Ovary (tissue), 9 donors: ENCODE measurements around the gene COX8A. TPM values are rescaled to one million over a fixed set of nuclear protein-coding genes. Genes with fewer than 3 reads are reported as not detected.

Source experiments
- DNase-seq, 5 donors: peaks; one replicate each; pipeline ENCODE4 v3.0.0-alpha.2; 2019 to 2020
- H3K27ac ChIP-seq, 2 donors: fragments of 200-600 bp; one replicate each; pipeline versions ENCODE4 v1.5.1 to v1.8.0; 2019 to 2022
- H3K27me3 ChIP-seq: fragments of 200-600 bp; one replicate; pipeline ENCODE4 v1.8.0; 2022
- H3K36me3 ChIP-seq: fragments of 200-600 bp; sonication (generic); one replicate; pipeline ENCODE4 v1.5.1; 2019
- H3K4me1 ChIP-seq: one replicate; pipeline ENCODE4 v1.8.1; 2013; ENCODE audit warnings: mild to moderate bottlenecking, moderate library complexity; ENCODE audit not compliant: insufficient read depth
- H3K4me3 ChIP-seq: fragments of 200-600 bp; sonication (generic); one replicate; pipeline ENCODE4 v1.5.1; 2017
- H3K9me3 ChIP-seq, 2 donors: fragments of 200-600 bp in 1 of 2; sonication (generic) in 1 of 2; one replicate each; pipeline versions ENCODE4 v1.5.1 to v1.8.1; 2013 to 2019; ENCODE audit warnings: mild to moderate bottlenecking in 1 of 2, moderate library complexity in 1 of 2
- EP300 ChIP-seq: sonication (generic); formaldehyde crosslinking; IDR thresholded peaks from one replicate; pipeline ENCODE4 v1.6.1; 2017; ENCODE audit warnings: antibody characterized with exemption
- POLR2A ChIP-seq: fragments of 450-650 bp; IDR thresholded peaks from one replicate; pipeline ENCODE4 v1.6.1; 2017; ENCODE audit warnings: antibody characterized with exemption, mild to moderate bottlenecking, moderate library complexity
- WGBS, 3 donors: extraction: QIAGEN DNeasy Blood & Tissue Kit in 1 of 3; methylation state at CpG; one replicate each; pipeline versions ENCODE4 v1.1.5 to v1.1.7; 2013 to 2017; 5-methylcytosine and 5-hydroxymethylcytosine counted together
- intact Hi-C, 4 donors: fragments of 100-400 bp; cut with DNase I; formaldehyde crosslinking; loops; one replicate each; pipeline versions ENCODE4 v1.11.0 to v1.15.1; 2022 to 2023
- polyA plus RNA-seq, 2 donors: library from polyadenylated mRNA; stranded (reverse); fragments of 200-250 nt in 1 of 2; fragments of 350-450 nt in 1 of 2; fragmentation: Illumina TruSeq in 1 of 2; extraction: RNeasy Lipid Tissue Mini Kit (QIAGEN cat#74804) in 1 of 2; gene quantifications; one replicate each; pipeline ENCODE4 v1.2.3, GENCODE V29; 2013 to 2014
- total RNA-seq, 7 donors: library from RNA; depleted of rRNA in 2 of 7; stranded (reverse); fragments of >200 nt in 2 of 7; fragmentation: NEBNext Ultra II Directional in 3 of 7; extraction: Animal tissue kit (Norgen Biotek cat#: 25700) in 3 of 7; gene quantifications; one replicate each; pipeline versions ENCODE4 v1.1.0 to v1.2.4, GENCODE V29; 2016 to 2023
- TF ChIP-seq, protein P1 (sequence below), 3 donors: fragments of 450-650 bp in 2 of 3; fragments of 200-600 bp in 1 of 3; IDR thresholded peaks; one replicate each; pipeline versions ENCODE4 v1.5.1 to v1.8.0; 2016 to 2022; ENCODE audit warnings: antibody characterized with exemption in 3 of 3, mild to moderate bottlenecking in 1 of 3
- donor health status: DM: no; HTN: no; CAD: no; lungs with moderate emphysema.
- donor health status: DM: no; HTN: no; CAD: no.
- donor health status: Bipolar disorder and iron deficiency.
- donor health status: DM: yes; HTN: yes; CAD: no.
- donor health status: DM: no; HTN: no; CAD: no.
- donor health status: DM: yes; HTN: yes; CAD: no.

The COX8A gene
- total and polyA plus RNA-seq, 9 donors = 64.8 to 438 (median 222) TPM

DNA sequence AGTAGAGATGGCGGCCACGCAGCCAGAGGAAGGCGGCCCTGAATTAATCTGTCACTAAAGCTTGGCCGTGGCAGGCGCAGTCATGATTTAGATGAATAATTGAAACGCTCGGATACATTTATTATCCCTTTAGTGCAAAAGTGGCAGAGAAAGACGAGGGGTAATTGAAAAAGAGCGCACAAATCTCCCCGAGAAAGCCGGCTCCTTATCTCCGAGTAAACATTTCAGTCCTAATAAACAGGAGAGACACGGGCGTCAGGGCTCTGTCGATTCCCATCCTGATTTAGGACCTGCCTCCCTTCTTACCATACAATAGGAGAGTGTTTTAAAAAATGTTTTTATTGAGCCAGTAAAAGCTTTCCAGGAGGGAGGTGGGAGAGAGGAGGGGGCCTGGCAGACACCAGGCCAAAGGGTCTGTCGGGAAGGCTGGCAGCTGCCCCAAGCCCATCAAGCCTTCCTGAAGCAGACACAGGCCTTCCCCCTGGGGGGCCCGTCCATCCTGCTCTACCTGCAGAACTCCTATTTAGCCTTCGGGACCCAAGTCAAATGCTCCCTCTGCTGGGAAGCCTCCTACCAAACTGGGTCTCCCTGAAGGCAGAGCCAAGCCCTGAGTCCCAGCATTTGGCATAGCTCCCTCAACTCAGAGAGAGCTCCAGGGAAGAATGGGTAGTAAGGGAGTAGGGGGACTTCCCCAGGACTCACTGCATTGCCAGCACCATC, 34.7 kb downstream of the COX8A start:
- Histone ChIP-seq H3K4me3 (no peak overlapping the region), H3K27ac (no peak overlapping the region), H3K27me3 (no peaks in the 10 kb centered on the region), H3K4me1 (peaks cover 8% of the 10 kb centered on the region), H3K36me3 (no peaks in the 10 kb centered on the region), H3K9me3 (no peaks in the 10 kb centered on the region)
- TF ChIP-seq POLR2A = no peak
- TF ChIP-seq EP300 = no peak
- TF ChIP-seq, protein P1, sequence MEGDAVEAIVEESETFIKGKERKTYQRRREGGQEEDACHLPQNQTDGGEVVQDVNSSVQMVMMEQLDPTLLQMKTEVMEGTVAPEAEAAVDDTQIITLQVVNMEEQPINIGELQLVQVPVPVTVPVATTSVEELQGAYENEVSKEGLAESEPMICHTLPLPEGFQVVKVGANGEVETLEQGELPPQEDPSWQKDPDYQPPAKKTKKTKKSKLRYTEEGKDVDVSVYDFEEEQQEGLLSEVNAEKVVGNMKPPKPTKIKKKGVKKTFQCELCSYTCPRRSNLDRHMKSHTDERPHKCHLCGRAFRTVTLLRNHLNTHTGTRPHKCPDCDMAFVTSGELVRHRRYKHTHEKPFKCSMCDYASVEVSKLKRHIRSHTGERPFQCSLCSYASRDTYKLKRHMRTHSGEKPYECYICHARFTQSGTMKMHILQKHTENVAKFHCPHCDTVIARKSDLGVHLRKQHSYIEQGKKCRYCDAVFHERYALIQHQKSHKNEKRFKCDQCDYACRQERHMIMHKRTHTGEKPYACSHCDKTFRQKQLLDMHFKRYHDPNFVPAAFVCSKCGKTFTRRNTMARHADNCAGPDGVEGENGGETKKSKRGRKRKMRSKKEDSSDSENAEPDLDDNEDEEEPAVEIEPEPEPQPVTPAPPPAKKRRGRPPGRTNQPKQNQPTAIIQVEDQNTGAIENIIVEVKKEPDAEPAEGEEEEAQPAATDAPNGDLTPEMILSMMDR (IDR thresholded peaks at IDR 0.05) = no peak
- 90 to 96% (median 92%) methylated on average over 18 of the region's 18 CpGs for WGBS, 3 donors
- intact Hi-C loops = loop anchor here in 1 of 4 donors (10.0 kb wide), 1 partner anchor 286 kb away; the partner anchor contains the start of gene KCNK4
- DNase-seq = no peak

DNA sequence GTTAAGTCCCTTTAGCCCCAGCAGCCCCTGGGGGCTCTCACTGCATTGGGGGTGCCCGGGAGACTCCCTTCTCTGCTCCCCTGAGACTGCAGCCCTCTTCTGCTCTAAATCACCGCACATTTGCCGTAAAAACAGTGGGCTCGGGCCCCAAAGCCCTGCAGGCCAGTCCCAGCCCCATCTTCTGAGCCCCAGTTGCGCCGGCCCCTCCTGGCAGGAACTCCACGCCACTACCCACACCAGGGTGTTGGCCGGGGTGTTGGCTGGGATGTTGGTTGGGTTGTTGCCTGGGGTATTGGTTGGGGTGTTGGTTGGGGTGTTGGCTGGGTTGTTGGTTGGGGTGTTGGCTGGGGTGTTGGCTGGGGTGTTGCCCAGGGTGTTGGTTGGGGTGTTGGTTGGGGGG, 35.3 kb downstream of the COX8A start:
- no peak for TF ChIP-seq EP300
- TF ChIP-seq, protein P1 (IDR thresholded peaks at IDR 0.05) = no peak
- no peak for TF ChIP-seq POLR2A
- 96 to 99% (median 98%) methylated on average over 8 of the region's 8 CpGs for WGBS, 3 donors
- Histone ChIP-seq H3K4me3 (no peak overlapping the region), H3K4me1 (peaks cover 8% of the 10 kb centered on the region), H3K27me3 (no peaks in the 10 kb centered on the region), H3K27ac (no peak overlapping the region), H3K9me3 (no peaks in the 10 kb centered on the region), H3K36me3 (no peaks in the 10 kb centered on the region)
- intact Hi-C loops = loop anchor here in 1 of 4 donors (10.0 kb wide), 1 partner anchor 285 kb away; the partner anchor contains the start of gene KCNK4
- DNase-seq = no peak

DNA sequence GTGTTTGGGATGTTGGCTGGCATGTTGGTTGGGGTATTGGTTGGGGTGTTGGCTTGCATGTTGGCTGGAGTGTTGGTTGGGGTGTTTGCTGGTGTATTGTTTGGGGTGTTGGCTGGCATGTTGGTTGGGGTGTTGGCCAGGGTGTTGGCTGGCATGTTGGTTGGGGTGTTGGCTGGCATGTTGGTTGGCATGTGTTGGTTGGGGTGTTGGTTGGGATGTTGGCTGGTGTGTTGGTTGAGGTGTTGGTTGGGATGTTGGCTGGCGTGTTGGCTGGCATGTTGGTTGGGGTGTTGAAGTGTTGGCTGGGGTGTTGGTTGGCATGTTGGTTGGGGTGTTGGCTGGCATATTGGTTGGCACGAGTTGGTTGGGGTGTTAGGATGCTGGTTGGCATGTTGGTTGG, 36.4 kb downstream of the COX8A start:
- no peaks in the 10 kb centered on the region for H3K27me3 ChIP-seq
- WGBS, 3 donors = 95 to 98% (median 97%) methylated on average over 2 of the region's 2 CpGs
- H3K4me3 ChIP-seq = no peak overlapping the region
- DNase-seq = no peak
- intact Hi-C loops = no loop called here
- H3K36me3 ChIP-seq = no peaks in the 10 kb centered on the region
- TF ChIP-seq, protein P1 (IDR thresholded peaks at IDR 0.05) = no peak
- no peak for TF ChIP-seq POLR2A
- no peak for TF ChIP-seq EP300
- H3K9me3 ChIP-seq = no peaks in the 10 kb centered on the region
- no peak overlapping the region for H3K27ac ChIP-seq
- H3K4me1 ChIP-seq = peaks cover 8% of the 10 kb centered on the region

DNA sequence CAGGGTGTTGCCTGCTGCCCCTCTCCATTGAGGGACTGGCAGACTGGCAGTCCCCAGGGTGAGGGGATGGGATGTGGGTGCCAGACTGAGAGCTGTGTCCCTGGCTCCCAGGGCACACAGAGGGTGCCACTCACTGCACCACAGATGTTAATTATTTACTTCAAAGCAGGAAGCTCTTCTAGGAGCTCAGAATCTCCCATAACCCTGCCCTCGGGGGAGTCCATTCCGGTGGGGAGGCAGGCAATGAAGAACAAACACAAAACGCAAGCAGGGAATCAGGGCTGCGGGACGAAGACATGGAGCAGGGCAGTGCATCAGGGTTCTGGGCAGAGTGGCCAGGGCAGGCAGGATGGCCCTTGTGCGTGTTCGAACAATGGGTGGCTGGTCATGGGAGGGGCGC, 37.0 kb downstream of the COX8A start:
- H3K4me3 ChIP-seq = no peak overlapping the region
- intact Hi-C loops = no loop called here

More for the DNA sequence above, 37.0 kb downstream of the COX8A start:
- WGBS, 3 donors = 85 to 91% (median 88%) methylated on average over 8 of the region's 8 CpGs
- no peak for DNase-seq
- TF ChIP-seq, protein P1 (IDR thresholded peaks at IDR 0.05) = no peak
- no peak for TF ChIP-seq EP300
- TF ChIP-seq POLR2A = no peak
- H3K4me1 ChIP-seq = peaks cover 8% of the 10 kb centered on the region
- no peaks in the 10 kb centered on the region for H3K27me3 ChIP-seq
- H3K9me3 ChIP-seq = no peaks in the 10 kb centered on the region
- no peaks in the 10 kb centered on the region for H3K36me3 ChIP-seq
- H3K27ac ChIP-seq = no peak overlapping the region
